Motor neuron (in vitro differentiated cells): ENCODE measurements around the gene SH3RF1. TPM values are rescaled to one million over a fixed set of nuclear protein-coding genes. Genes with fewer than 3 reads are reported as not detected.

Source experiments
- ATAC-seq, 8 experiments: fragments of 200-7000 bp; cut with Tn5 transposase; replicated peaks in 6 of 8; 2 replicates each; pipeline ENCODE4 v1.8.0; 2021; ENCODE audit warnings: mild to moderate bottlenecking in 8 of 8, moderate library complexity in 8 of 8
- H3K27ac ChIP-seq, 2 donors: fragments of 250-450 bp; sonication (Bioruptor Pico); 2 replicates each; pipeline ENCODE4 v1.9.0; 2021; ENCODE audit warnings: antibody characterized with exemption in 2 of 2, mild to moderate bottlenecking in 2 of 2, moderate library complexity in 1 of 2
- H3K4me1 ChIP-seq, 2 donors: fragments of 250-450 bp; sonication (Bioruptor Pico); replicated peaks in 1 of 2; 2 replicates each; pipeline ENCODE4 v1.6.1; 2021; ENCODE audit warnings: antibody characterized with exemption in 2 of 2, mild to moderate bottlenecking in 2 of 2, moderate library complexity in 1 of 2
- H3K4me3 ChIP-seq, 5 donors: fragments of 250-450 bp; sonication (Bioruptor Pico); 2 replicates each; pipeline ENCODE4 v1.9.0; 2021; ENCODE audit warnings: antibody characterized with exemption in 5 of 5, mild to moderate bottlenecking in 5 of 5, moderate library complexity in 4 of 5
- WGBS, 10 experiments: fragments of 450-650 bp; shearing (Covaris generic); methylation state at CpG; one replicate each; pipeline ENCODE4 v1.0.0; 2022; 5-methylcytosine and 5-hydroxymethylcytosine counted together
- in situ Hi-C, 9 experiments: fragments of 400-800 bp; cut with MboI; loops; one replicate each; pipeline ENCODE4 v1.15.0; 2021; ENCODE audit warnings: low sequenced_read_pairs in 9 of 9, low pct_unique_long_range_greater_than_20kb in 2 of 9; ENCODE audit not compliant: unreplicated experiment in 9 of 9
- total RNA-seq, 8 experiments: library from RNA; unstranded; fragments of 300-600 nt; gene quantifications; 2 replicates each; pipeline versions ENCODE4 v1.2.3 to v1.2.4, GENCODE V29; 2022

Gene SH3RF1
- total RNA-seq, 8 experiments from 2014 or later = 6.7 to 20.2 (median 14.3) TPM

DNA sequence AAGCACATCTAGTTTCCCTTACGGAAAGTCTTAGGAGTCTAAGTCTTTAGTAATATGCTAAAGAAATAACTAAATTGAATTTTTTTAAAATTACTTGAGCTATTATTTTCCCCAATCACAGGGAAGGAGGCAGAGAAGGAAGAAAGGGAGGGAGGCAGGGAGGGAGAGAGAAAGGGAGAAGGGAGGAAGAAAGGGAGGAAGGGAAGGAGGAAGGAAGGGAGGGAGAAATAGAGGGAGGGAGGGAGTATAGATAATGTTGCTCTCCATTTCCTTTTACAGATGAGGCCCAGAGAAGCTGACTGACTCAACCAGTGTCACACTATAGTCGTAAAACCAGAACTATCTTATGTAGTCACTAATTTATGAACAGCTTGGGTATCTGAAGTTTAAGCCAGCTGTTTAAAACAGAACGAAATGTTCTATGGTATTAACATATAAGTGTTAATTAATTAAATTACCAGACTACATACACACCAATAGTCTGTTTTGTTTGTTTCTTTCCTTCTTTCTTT is 14.6 kb downstream of the SH3RF1 start:
- Histone ChIP-seq H3K4me1 (peaks cover 20 to 68% of the 10 kb centered on the region in 2 donors), H3K27ac (no peak overlapping the region), H3K4me3 (no peak overlapping the region)
- in situ Hi-C loops = loop anchor here in 2 of 9 experiments (25.0 kb wide), 2 partner anchors 219 to 231 kb away; no protein-coding TSS in a partner anchor
- peak in 1 of 8 experiments; percentile 23 for ATAC-seq
- WGBS, 10 experiments = 30 to 100% (median 75%) methylated on average over 1 to 3 of the region's 3 CpGs; no CpG with 5 or more reads in 3 of the 10 experiments

DNA sequence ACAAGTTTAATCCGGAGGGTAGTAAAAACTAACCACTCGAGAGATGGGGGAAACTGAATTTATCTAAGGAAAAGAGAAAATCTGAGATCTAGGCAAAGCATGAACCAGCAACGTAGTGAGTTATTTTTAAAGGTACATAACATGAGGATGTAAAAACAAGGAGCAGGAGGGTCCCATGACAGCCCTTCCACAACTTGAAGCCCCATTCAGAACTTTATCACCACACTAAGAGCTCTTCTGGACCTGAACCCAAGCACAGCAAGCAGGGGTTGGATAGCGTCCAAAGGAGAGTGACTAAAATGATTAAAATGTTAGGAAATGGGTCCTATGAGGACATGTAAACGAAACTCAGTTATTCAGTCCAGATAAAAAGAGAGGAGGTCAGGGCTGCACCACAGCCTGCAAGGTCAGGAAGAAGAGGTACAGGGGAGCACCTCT is 16.2 kb downstream of the SH3RF1 start:
- in situ Hi-C loops = loop anchor here in 2 of 9 experiments (25.0 kb wide), 2 partner anchors 217 to 233 kb away; no protein-coding TSS in a partner anchor
- WGBS, 10 experiments = 6 to 100% (median 81%) methylated on average over 2 to 5 of the region's 5 CpGs; no CpG with 5 or more reads in 1 of the 10 experiments
- no peak overlapping the region for H3K4me3 ChIP-seq
- H3K4me1 ChIP-seq = peaks cover 19 to 76% of the 10 kb centered on the region in 2 donors
- H3K27ac ChIP-seq = no peak overlapping the region
- ATAC-seq = peak in 1 of 8 experiments; percentile 23

DNA sequence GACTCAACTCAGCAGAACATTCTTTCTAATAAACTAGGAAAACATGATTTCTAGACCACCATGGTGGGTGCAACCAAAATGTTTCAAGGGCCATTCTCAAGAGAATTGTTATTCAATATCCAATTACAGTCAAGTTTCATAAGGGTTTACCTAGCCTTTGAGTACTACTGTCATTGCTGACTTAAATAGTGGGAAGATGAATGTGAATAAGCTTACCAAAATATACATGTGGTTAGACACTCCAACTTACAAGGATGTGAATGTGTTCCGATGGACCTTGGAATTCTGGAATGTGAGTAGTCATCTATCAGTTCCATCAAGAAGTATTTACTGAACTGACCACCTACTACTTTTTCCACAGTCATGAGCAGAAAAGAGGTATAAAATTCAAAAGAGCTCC is 16.9 kb downstream of the SH3RF1 start:
- 0% methylated on average over 1 of the region's 1 CpG; no CpG with 5 or more reads in 6 of the 10 experiments for WGBS, 10 experiments
- in situ Hi-C loops = loop anchor here in 2 of 9 experiments (25.0 kb wide), 2 partner anchors 217 to 233 kb away; no protein-coding TSS in a partner anchor
- no peak overlapping the region for H3K27ac ChIP-seq
- ATAC-seq = no peak
- peaks cover 19 to 72% of the 10 kb centered on the region in 2 donors for H3K4me1 ChIP-seq
- no peak overlapping the region for H3K4me3 ChIP-seq

DNA sequence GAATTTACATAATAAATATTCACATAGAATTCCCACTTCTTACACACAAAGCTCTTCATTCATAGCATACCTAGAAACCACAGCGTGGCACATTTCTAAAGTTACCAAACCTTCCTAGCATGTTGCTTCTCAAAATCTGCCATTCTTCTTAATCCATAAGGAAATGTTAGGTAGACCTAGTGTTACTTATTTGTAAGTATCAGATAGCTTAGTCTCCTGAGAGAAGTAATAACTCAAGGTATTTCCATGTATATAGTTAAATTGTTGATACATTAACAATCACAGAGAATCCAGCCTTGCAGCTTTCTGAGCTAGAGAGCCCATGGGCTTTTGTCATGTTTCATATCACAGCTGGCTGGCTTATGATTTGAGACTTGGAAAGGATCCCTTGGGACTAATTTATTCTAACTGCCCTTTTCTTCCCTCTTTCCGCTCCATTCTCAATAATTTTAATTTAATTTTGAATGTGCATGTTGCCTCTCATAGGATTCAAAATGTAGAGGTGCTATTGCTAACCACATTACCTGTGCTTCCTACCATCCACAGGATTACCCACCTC is 17.6 kb downstream of the SH3RF1 start:
- Histone ChIP-seq H3K27ac (no peak overlapping the region), H3K4me1 (peaks cover 16 to 69% of the 10 kb centered on the region in 2 donors), H3K4me3 (no peak overlapping the region)
- in situ Hi-C loops = loop anchor here in 2 of 9 experiments (25.0 kb wide), 2 partner anchors 216 to 234 kb away; no protein-coding TSS in a partner anchor
- ATAC-seq = peak in 6 of 8 experiments; percentile 30 to 72 (median 54)
- WGBS, 10 experiments = 0 to 100% (median 67%) methylated on average over 1 to 2 of the region's 2 CpGs; no CpG with 5 or more reads in 2 of the 10 experiments

DNA sequence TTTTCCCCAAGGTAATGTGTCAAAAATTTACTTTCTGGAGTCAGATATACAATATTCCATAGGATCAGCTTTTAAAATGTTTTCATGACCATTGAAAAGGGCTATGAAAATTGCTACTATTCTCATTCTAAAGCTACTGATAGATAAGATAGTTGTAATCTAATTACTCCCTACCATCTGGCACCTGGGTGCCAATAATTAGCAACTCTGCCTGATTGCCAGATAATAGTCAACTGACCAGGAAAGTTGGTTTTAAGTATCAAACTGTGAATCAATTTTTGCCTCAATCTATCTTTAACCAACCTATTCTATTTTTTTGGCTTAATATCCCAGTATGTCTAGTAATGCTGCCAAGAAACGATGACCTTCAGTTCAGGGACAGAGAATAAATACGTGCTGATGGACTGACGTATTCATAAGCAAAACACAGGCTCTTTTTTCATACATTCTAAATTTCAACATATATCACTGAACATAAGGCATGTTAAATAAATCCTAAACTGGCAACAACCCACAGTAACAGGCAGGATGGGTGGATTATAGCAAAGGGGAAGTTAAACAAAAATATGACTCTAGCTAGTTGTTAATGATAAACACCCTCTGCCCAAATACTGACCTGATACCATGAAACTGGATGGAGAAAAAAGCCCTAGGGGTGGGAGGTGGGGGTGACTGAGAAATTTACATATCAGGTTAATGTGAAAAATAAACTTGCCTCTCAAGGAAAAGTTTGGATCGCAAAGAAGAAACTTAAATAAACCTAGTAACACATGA is 18.2 kb downstream of the SH3RF1 start:
- no peak overlapping the region for H3K4me3 ChIP-seq
- in situ Hi-C loops = loop anchor here in 2 of 9 experiments (25.0 kb wide), 2 partner anchors 215 to 235 kb away; no protein-coding TSS in a partner anchor
- 4 to 100% (median 77%) methylated on average over 2 to 4 of the region's 4 CpGs for WGBS, 10 experiments
- peaks cover 16 to 62% of the 10 kb centered on the region in 2 donors for H3K4me1 ChIP-seq
- no peak for ATAC-seq
- H3K27ac ChIP-seq = no peak overlapping the region

DNA sequence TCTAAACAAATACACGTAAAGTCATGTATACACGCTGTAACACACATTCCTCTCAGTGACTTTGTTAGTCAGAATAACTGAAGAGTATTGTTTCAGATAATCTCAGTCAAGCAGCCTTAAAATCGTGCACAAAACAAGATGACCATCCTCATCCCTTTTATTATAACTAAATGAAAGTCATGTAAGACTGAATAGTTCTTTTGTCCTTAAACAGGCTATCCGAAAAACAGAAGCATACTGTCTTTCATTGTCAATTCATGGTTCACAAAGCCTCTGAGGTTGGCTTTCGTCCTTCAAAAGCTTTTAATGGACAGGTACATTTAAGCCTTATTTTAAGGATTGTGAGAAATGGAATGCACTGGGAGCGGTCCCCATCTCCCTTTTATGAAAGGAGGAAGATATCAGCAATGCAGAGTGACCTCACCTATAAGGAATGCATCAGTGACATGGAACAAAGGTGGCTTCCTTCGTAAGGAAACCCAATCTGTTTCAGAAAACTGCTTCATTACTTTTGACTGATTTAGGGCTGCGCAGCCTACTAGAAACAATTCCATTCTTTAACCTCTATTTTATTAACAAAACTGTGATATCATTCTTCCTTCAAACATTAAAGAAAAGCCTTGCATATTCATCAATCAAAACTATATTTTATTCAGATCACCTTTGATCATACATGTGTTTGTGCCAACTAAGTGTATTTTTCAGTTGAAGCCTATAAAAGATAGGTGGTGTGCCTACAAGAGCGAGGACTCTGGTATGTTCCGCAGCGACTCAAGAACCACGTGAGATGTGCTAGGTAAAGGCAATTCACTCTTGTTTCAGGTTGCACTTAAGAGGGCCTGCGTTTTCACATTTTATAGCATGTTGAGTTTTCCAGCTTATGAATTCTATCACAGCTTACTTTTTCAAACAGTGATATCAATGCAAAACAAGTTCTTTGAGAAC is 19.2 kb downstream of the SH3RF1 start:
- in situ Hi-C loops = loop anchor here in 2 of 9 experiments (25.0 kb wide), 2 partner anchors 214 to 236 kb away; no protein-coding TSS in a partner anchor
- peaks cover 21 to 62% of the 10 kb centered on the region in 2 donors for H3K4me1 ChIP-seq
- H3K4me3 ChIP-seq = no peak overlapping the region

DNA sequence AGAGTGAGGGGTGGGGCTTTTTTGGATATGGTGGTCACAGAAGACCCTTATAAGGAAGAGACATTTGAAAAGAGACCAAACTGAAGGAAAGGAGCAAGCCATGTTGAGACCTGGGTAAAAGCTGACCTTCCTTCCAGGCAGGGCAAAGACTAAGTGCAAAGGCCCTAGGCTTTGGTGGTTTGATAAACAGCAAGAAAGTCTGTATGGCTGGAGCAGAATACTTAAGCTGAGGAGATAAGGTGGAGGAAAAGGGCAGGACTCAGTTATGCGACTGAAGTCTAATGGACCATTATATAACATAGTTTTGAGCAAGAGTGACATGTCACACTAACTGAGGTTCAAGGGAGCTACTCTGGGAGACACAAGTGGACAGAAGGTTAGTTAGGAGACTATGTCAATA is 20.0 kb downstream of the SH3RF1 start:
- no peak for ATAC-seq
- H3K27ac ChIP-seq = no peak overlapping the region
- H3K4me3 ChIP-seq = no peak overlapping the region
- peaks cover 21 to 66% of the 10 kb centered on the region in 2 donors for H3K4me1 ChIP-seq
- WGBS, 10 experiments = 67 to 100% (median 87%) methylated on average over 1 of the region's 1 CpG; no CpG with 5 or more reads in 4 of the 10 experiments
- in situ Hi-C loops = loop anchor here in 2 of 9 experiments (25.0 kb wide), 2 partner anchors 213 to 237 kb away; no protein-coding TSS in a partner anchor

More for the DNA sequence above, 19.2 kb downstream of the SH3RF1 start:
- ATAC-seq = peak in 4 of 8 experiments; percentile 36 to 65 (median 52)
- no peak overlapping the region for H3K27ac ChIP-seq
- 61 to 100% (median 87%) methylated on average over 3 to 13 of the region's 13 CpGs for WGBS, 10 experiments

DNA sequence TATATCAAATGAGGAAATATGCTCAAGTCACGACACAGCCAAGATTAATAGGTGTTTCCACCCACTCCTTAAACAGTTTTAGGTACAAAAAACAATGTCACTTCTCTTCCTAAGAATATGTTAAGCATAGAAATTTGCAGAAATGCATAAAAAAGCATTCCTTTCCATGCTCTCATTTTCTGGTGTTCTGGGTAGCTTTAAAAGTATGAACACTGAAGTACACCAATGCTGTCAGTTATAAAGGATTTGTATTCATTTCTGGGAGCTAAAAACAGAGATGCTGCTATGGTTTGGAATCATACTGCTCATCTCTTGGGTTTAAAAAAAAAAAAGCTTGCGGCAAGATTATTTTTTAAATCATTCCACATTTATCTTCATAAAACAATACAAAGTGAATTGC is 20.8 kb downstream of the SH3RF1 start:
- in situ Hi-C loops = loop anchor here in 2 of 9 experiments (25.0 kb wide), 2 partner anchors 213 to 237 kb away; no protein-coding TSS in a partner anchor
- 13 to 100% (median 87%) methylated on average over 1 to 2 of the region's 2 CpGs for WGBS, 10 experiments
- peak in 3 of 8 experiments; percentile 18 to 29 (median 22) for ATAC-seq
- Histone ChIP-seq H3K4me1 (peaks cover 21 to 63% of the 10 kb centered on the region in 2 donors), H3K4me3 (no peak overlapping the region), H3K27ac (no peak overlapping the region)

DNA sequence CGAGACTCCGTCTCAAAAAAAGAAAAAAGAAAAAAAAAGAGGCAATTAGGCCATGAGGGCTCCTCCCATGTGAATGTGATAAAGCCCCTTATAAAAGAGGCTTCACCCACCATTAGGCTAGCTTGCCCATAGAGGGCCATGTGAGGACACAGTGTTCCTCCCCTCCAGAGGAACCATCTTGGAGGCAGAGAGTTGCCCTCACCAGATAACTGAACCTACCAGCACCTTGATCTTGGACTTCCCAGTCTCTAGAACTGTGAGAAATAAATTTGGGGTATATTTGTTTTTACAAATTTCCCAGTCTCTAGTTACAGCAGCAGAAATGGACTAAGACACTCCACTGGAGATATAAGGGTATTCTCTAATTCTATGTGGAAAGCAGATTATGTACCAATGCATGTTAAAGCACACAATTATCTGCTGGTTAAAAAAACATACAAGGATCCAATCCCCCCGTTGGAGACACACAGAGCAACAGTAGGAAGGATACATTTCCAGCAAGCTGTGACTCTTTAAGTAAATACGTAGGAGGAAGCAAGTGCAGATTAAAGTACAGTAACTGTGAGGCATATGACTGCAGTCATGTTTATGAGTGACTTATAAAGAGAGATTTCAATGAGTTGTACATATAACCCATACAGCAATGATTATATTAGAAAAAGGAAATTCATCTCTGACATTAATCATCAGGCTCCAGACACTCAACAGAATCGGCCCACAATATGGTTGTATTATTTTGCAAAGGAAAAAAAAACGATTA is 21.4 kb downstream of the SH3RF1 start:
- WGBS, 10 experiments = 0 to 100% (median 85%) methylated on average over 1 to 6 of the region's 6 CpGs
- Histone ChIP-seq H3K4me1 (peaks cover 19 to 58% of the 10 kb centered on the region in 2 donors), H3K4me3 (no peak overlapping the region), H3K27ac (no peak overlapping the region)
- peak in 4 of 8 experiments; percentile 18 to 48 (median 30) for ATAC-seq
- in situ Hi-C loops = no loop called here

DNA sequence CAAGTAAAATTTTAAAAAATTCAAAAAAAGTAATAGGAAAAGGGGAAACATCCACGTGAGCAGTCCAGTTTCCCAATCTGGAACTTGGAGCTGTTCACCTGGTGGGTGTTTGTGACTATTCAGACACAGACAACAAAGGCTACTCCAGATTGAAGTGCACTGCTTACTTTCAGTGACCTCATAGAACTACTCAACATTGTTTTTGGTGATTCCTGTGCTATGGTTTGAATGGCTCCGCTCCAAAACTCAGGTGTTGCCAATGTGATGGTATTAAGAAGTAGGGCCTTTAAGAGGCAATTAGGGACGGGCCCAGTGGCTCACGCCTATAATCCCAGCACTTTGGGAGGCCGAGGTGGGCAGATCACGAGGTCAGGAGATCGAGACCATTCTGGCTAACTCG is 22.1 kb downstream of the SH3RF1 start:
- in situ Hi-C loops = no loop called here
- H3K27ac ChIP-seq = no peak overlapping the region
- no peak for ATAC-seq
- 83 to 100% (median 99%) methylated on average over 1 to 8 of the region's 8 CpGs; no CpG with 5 or more reads in 4 of the 10 experiments for WGBS, 10 experiments
- no peak overlapping the region for H3K4me3 ChIP-seq
- peaks cover 26 to 51% of the 10 kb centered on the region in 2 donors for H3K4me1 ChIP-seq

DNA sequence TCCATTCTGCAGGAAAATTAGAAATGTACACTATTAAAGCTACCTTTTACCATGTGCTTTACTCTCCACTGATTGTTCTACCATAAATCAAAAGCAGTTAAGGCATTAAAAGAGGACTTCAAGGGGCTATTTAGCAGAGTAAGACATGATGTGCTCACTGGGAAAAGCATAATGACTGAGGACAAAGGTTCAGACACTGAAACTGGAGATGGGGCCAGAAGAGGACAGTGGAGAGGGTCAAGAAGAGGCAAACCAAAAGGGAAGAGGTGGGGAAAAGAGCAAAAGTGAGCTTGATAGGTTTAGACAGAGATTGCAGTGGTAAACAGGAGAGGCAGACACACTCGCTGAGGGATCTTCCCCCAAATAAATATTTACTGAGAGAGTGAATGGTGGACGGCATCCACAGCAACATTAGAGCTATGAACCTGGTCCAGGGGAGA is 23.8 kb downstream of the SH3RF1 start:
- Histone ChIP-seq H3K4me1 (peaks cover 25 to 34% of the 10 kb centered on the region in 2 donors), H3K4me3 (no peak overlapping the region), H3K27ac (no peak overlapping the region)
- in situ Hi-C loops = no loop called here
- ATAC-seq = peak in 2 of 8 experiments; percentile 24 to 28
- WGBS, 10 experiments = 17 to 100% (median 75%) methylated on average over 1 to 2 of the region's 2 CpGs; no CpG with 5 or more reads in 1 of the 10 experiments
